22Rv1 (cell line): ENCODE data around the gene ICAM5.

ENCODE experiments used
- H3K27ac ChIP-seq: fragments of 450-650 bp; 2 replicates; pipeline ENCODE4 v1.5.1; 2017
- CTCF ChIP-seq: fragments of 450-650 bp; IDR thresholded peaks from 2 replicates; pipeline ENCODE4 v1.5.1; 2017; ENCODE audit warnings: mild to moderate bottlenecking
- ZFX ChIP-seq: fragments of 450-650 bp; IDR thresholded peaks from 2 replicates; pipeline ENCODE4 v1.6.1; 2017; ENCODE audit warnings: antibody characterized with exemption, borderline replicate concordance

The ICAM5 gene

DNA sequence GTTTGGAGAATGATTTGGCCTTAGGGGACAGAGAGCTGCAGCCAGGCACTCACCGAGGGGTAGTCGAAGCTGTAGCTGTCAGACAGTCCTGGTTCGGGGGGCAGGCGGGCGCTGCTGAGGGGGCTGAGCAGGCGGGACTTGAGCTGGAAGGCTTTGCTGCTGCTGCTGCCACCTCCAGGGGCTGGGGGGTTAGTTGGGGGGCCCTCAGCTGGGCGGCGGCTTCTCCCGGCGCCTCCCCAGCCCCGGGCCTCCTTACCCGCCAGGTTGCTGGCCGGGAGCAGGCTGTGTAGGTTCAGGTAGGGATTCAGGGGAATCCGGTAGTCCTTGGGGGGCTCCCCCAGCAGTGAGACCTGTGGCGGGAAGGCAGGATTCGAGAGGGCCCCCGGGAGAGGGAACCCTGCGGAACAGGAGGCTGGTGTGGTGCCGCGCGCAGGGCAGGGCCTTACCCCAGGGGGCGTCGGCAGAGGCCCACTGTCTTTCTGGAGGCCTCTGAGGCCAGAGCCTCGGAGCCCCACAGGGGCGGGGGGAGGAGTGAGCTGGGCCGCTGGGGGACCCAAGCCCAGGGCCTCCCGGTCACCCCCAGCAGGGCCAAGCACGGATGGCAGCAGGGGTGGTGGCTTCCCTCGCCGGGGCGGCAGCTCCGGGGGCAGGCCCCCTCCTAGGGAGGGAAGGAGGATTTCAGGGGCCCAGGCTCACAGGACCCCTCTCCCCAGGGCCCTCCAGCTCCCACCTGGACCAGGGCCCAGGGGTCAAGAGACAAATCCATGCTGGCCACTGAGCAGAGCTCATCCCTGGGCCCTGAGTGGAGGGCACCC is 31.1 kb downstream of the ICAM5 start:
- TF ChIP-seq CTCF (no peak), ZFX (no peak)
- no peak overlapping the region for H3K27ac ChIP-seq

DNA sequence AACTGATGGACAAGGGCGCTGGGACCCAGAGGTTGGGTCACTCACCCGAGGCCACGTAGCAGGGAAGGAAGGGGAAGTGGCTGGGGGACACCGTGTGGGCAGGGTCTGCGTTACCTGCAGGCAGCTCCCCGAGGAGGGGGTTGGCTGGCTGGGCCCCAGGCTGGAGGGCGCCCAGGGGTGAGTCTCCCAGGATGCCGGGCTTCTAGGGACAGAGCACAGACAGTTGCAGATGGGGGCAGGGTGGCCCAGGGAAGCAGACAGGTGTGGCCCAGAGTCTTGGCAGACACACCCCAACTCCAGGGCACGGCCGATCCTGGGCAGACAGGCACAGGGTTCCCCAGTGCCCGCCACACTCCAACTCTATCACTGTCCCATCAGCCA is 31.7 kb downstream of the ICAM5 start:
- no peak overlapping the region for H3K27ac ChIP-seq
- no peak for TF ChIP-seq CTCF
- no peak for TF ChIP-seq ZFX

DNA sequence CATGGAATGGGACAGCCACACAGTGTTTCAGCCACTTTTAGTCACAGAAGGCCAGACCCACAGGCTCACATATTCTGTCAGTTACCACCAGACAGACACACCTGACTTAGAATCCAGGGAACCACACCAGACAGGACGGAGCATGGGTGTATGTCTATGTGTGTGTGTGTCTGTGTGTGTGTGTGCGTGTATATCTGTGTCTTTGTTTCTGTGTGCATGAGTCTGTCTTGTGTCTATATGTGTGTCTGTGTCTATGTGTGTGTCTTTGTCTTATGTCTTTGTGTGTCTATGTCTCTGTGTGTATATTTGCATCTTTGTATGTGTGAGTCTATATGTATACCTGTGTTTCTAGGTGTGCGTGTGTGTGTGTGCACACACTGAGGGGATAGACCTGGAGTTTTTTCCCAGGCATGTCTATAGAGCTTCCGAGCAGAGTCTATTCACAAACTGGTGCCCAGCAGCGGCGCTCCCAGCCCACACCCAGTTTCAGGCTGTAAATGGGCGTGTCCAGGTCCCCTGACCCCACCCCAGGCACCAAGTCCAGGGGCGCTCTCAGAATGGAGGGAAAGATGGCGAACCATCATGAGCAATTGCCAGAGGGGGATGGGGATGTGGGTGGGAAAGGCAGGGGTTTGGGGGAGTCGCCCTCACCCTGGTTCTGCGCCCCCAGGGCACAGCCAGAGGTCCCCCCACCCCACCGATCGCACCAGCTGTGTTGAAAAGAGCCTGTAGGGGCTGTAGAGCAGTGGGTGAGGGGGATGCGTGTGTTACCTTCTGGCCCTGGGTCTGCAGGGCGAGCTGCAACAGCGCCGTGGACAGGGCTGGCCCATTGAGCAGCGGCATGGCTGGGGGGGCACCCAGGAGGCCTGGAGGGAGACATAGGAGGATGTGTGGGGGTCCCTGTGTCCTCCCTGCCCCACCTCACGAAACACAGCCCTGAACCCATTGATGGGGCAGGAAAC is 32.4 kb downstream of the ICAM5 start:
- no peak overlapping the region for H3K27ac ChIP-seq
- no peak for TF ChIP-seq CTCF
- no peak for TF ChIP-seq ZFX

- no peak for TF ChIP-seq ZFX
- TF ChIP-seq CTCF: no peak
- H3K27ac ChIP-seq: no peak overlapping the region
These were observed 36.0 kb downstream of the ICAM5 start for GRCh38 chr19:10325732-10326131.

GRCh38 chr19:10327793-10328192 is 38.0 kb downstream of the ICAM5 start:
- H3K27ac ChIP-seq: no peak overlapping the region
- no peak for TF ChIP-seq ZFX
- TF ChIP-seq CTCF: no peak

GRCh38 chr19:10328558-10329429 is 39.0 kb downstream of the ICAM5 start:
- H3K27ac ChIP-seq: no peak overlapping the region
- TF ChIP-seq CTCF: no peak
- no peak for TF ChIP-seq ZFX
